IPS DF 6.9 (cell line): Measurements from ENCODE around the gene C19orf81.

Experiments used
- DNase-seq: peaks from one replicate; pipeline ENCODE4 v3.0.0-alpha.2; 2013; ENCODE audit warnings: low read depth, low spot score
- H3K27ac ChIP-seq: one replicate; pipeline ENCODE4 v1.5.1; 2013; ENCODE audit warnings: low read length, control low read depth
- H3K27me3 ChIP-seq: 2 replicates; pipeline ENCODE4 v1.6.1; 2013; ENCODE audit warnings: mild to moderate bottlenecking, low read length; ENCODE audit not compliant: control insufficient read depth, insufficient read depth
- H3K36me3 ChIP-seq: 2 replicates; pipeline ENCODE4 v1.6.1; 2013; ENCODE audit warnings: low read length; ENCODE audit not compliant: control insufficient read depth, insufficient read depth
- H3K4me1 ChIP-seq: 2 replicates; pipeline ENCODE4 v1.6.1; 2013; ENCODE audit warnings: low read length; ENCODE audit not compliant: control insufficient read depth, insufficient read depth
- H3K4me3 ChIP-seq: 2 replicates; pipeline ENCODE4 v1.5.1; 2013; ENCODE audit warnings: mild to moderate bottlenecking, low read length
- H3K9me3 ChIP-seq: 2 replicates; pipeline ENCODE4 v1.6.1; 2013; ENCODE audit warnings: low read length, inconsistent platforms; ENCODE audit not compliant: control insufficient read depth, insufficient read depth
- WGBS: extraction: QIAGEN DNeasy Blood & Tissue Kit; methylation state at CpG from one replicate; pipeline ENCODE4 v1.1.7; 2013; ENCODE audit warnings: mixed read lengths, missing lambda C conversion rate; ENCODE audit not compliant: insufficient read length, insufficient coverage; 5-methylcytosine and 5-hydroxymethylcytosine counted together

C19orf81 gene

DNA sequence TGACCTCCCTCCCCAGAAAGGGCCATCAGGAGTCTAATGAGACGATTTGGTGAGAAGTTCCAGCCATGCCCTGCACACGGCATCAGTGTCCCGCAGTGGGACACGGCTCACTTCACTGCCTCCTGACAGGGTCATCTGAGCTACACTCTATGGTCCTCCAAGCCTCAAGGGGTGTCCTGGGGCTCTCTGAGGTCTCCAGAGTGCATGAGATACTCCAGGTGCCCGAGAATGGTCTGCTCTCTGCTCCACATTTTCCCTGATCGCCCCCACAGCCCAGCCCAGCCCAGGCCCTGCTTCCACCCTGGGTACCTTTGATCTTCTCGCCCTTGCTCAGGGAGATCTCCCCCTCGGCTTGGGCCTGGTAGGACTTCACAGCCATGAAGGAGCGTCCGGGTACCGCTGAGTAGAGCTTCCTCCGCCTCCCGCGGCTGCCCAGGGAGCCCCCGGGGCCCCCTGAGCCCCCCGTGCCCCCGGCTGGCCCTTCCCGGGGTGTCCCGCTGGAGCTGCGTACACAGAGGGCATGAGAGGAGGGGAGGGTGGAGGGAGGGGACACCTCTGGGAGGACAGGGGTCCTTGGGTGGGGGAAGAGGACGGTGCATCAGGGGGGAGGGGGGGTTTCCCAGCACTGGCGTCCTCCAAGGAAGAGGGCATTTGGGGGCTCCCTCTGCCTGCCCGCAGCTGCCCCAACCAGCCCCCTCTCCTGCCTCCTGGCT lies 53.1 kb downstream of the C19orf81 start:
- Histone ChIP-seq H3K4me1 (no peaks in the 10 kb centered on the region), H3K27ac (no peak overlapping the region), H3K27me3 (no peaks in the 10 kb centered on the region), H3K4me3 (no peak overlapping the region), H3K36me3 (no peaks in the 10 kb centered on the region), H3K9me3 (peaks cover 29% of the 10 kb centered on the region)
- no peak for DNase-seq
- no CpG with 5 or more reads among the region's 23 CpGs for WGBS

DNA sequence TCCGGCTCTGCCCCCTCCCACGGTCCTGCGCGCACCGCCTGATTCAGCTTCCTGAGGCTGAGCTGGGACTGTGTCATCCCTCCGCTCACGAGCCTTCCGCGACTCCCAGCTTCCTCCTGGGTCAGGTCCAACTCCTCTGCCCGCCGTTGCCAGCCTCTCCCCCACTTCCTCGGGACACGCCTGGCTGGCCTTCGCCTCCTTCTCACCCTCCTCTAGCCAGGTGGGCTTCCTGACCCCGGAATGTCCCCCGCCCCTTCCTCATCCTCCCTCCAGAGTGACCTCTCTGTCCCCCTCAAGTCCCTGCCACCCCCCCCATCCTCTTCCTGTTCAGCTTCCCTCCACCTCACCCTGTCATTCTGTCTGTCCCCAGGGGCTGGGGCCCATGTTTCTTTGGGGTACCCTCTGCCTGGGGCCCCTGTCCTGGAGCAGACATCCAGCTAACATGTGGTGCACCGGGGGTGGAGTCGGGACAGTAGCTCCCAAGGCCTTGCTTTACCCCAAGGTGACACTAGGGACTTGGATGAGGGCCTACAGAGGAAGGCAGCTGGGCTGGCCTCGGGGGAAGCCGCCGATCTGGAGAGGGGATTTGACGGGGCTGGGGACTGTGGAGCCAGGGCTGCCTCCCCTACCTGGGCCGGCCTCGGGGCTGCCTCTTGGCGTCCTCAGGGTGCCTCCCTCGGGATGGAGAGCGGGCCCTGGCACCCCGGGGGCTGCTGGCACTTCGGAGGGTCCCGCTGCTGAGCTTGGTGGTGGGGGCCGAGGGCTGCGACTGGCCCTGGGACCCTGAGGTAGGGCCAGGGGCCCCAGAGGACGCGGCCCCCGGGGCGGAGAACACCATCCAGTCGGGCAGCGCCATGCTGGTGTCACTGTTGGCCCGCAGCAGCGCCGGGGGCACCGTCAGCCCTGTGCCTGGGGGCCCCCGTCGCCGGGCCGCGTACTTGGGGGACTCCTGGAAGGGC lies 53.9 kb downstream of the C19orf81 start:
- no peaks in the 10 kb centered on the region for H3K27me3 ChIP-seq
- no peak overlapping the region for H3K27ac ChIP-seq
- no CpG with 5 or more reads among the region's 47 CpGs for WGBS
- H3K4me3 ChIP-seq = no peak overlapping the region
- no peak for DNase-seq
- H3K36me3 ChIP-seq = no peaks in the 10 kb centered on the region
- peaks cover 29% of the 10 kb centered on the region for H3K9me3 ChIP-seq
- H3K4me1 ChIP-seq = no peaks in the 10 kb centered on the region

DNA sequence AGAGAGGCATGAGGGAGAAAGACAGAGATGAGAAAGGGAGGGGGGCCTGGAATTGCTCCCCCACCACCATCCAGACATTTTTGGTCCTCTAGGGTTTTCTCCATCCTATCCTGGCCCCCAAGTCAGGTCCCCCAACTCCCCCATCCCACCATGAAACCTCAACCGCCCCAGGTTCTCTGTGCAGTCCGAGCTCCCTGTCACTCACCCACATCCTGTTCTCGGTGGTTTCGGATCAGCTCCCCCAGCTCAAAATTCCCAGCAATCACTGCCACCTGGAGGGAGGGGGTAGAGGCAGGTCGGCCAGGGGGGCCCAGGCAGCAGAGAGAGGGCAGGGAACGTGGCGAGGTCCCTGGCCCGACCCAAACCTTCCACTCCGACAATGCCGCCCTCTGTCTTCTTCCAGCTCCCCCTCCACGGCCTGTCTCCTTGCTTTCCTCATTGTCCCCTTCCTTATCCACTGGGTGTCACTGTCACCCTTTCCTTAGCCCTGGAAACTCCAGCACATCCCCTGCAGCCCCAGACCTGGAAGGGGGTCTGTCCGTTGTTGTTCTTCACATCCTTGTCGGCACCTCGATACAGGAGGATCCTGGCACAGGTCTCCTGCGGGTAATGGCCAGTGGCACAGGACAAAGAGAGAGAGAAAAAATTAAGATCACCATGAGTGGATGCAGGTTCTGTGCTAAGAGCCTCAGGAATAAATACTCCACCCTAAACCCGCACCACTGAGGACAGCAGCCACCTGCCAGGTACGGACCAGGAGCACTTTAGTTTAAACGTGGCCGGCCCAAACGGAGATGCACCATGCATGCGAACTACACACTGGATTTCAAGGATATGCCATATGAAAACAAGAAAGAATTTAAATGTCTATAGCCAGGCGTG lies 54.9 kb downstream of the C19orf81 start:
- H3K27me3 ChIP-seq = no peaks in the 10 kb centered on the region
- H3K36me3 ChIP-seq = no peaks in the 10 kb centered on the region
- H3K4me1 ChIP-seq = no peaks in the 10 kb centered on the region
- H3K9me3 ChIP-seq = peaks cover 28% of the 10 kb centered on the region
- DNase-seq = no peak
- no peak overlapping the region for H3K27ac ChIP-seq
- no CpG with 5 or more reads among the region's 22 CpGs for WGBS
- no peak overlapping the region for H3K4me3 ChIP-seq

DNA sequence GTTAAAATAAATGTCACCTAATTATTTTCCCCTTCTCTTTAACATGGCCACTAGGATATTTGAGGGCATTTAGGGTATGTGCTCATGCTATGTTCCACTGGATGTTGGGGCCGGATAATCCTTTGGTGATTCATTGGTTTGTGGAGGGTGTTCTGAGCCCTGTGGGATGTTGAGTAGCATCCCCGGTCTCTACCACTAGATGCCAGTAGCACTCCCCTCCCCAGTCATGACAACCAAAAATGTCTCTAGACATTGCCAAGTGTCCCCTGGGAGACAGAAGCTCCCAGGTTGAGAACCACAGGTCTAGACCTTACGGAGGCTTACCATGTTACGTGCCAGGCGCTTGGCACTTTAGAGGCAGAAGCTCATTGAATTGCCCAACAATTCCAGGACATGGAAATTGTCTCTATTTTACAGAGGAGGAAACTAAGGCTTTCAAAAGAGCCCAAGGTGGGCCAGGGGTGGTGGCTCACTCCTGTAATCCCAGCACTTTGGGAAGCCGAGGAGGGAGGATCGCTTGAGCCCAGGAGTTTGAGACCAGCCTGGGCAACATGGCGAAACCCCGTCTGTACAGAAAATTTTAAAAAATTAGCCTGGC lies 56.3 kb downstream of the C19orf81 start:
- Histone ChIP-seq H3K27me3 (no peaks in the 10 kb centered on the region), H3K9me3 (peaks cover 31% of the 10 kb centered on the region), H3K27ac (no peak overlapping the region), H3K36me3 (no peaks in the 10 kb centered on the region), H3K4me1 (no peaks in the 10 kb centered on the region), H3K4me3 (no peak overlapping the region)
- WGBS = no CpG with 5 or more reads among the region's 9 CpGs
- no peak for DNase-seq

DNA sequence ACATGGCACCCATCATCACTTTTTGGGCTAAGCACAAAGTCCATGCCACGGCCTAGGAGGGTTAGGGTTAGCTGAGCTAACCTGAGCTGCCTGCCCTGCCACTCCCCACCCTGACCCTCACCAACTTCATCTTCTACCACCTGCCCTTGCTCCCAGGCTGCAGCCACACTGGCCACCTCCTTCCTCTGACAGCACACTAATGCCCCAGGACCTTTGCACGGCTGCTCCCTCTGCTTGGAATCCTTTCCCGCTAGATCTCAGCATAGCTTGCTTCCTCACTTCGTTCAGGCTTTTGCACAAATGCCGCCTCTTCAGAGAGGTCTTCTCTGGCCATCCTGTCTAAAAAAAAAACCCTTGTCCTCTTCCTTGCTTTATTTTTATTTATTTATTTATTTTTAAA lies 57.1 kb downstream of the C19orf81 start:
- H3K9me3 ChIP-seq = peaks cover 39% of the 10 kb centered on the region
- no peaks in the 10 kb centered on the region for H3K4me1 ChIP-seq
- DNase-seq = no peak
- no peaks in the 10 kb centered on the region for H3K27me3 ChIP-seq
- no peak overlapping the region for H3K4me3 ChIP-seq
- no peaks in the 10 kb centered on the region for H3K36me3 ChIP-seq
- WGBS = no CpG with 5 or more reads among the region's 5 CpGs
- H3K27ac ChIP-seq = no peak overlapping the region

DNA sequence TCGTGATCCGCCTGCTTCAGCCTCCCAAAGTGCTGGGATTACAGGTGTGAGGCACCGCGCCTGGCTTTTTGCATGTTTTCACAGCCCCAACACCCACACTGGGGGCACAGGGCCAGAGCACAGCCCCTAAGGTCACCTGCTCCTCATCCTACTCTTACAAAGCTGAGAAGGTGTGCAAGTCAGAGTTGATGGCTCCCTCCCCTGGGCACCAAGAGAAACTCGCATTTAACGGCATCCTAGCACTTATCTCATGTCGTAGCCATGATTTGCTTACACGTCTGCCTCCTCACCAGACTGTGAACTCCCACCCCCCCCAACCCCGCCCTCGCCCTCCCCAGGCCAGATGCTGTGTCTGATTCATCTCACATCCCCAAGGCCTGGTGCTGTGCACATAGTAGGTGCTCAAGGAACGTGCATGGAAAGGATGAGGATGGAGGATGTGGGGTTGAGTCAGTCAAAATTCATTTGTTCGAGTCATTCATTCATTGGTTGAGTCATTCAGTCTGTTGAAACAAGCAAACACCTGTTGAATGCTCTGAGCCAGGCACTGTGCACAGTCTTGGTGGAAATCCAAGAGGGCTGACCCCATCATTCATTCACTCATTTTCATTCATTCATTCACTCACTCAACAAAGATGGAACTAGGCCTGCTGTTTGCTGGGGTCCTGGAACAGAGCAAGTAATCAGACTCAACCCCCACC lies 59.1 kb downstream of the C19orf81 start:
- WGBS = no CpG with 5 or more reads among the region's 12 CpGs
- H3K27ac ChIP-seq = no peak overlapping the region
- H3K4me3 ChIP-seq = no peak overlapping the region
- H3K4me1 ChIP-seq = no peaks in the 10 kb centered on the region
- H3K27me3 ChIP-seq = no peaks in the 10 kb centered on the region
- H3K36me3 ChIP-seq = no peaks in the 10 kb centered on the region
- no peak for DNase-seq
- peaks cover 35% of the 10 kb centered on the region for H3K9me3 ChIP-seq
